HG03097 (cell line): ENCODE measurements around the gene LATS2.

Experiments used
- ATAC-seq: cut with Tn5 transposase; IDR thresholded peaks from one replicate; pipeline ENCODE4 v1.9.1; 2021; ENCODE audit not compliant: unreplicated experiment, low FRiP score

Gene LATS2

DNA sequence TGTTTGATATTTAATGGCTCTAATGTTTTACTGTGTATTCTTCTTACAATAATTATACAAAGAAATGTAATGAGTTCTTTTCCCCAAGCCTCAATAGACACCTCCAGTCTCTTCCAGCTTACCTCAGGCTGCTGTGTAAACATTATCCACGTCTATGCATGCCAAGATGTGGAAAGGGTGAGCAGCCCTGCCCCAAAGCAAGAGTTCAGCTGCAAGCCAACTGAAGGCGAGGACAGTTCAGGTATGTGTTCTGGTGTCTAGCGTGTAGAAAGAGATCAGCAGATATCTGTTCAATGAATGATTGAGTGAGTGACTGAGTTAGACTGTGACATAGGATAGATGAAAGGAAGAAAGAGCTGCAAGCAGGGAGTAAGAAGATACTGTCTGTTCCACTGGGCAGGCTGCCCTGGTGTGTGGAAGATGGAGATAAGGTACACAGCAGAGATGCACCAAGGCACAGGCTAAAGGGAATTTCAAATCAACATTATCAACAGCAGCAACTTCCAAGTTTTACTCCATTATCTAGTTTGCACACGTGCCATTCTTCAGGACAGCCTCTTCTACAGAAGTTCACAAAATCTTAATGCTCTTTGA is 66.0 kb downstream of the LATS2 start:
- ATAC-seq = no peak

- no peak for ATAC-seq
Observed at GRCh38 chr13:20994441-20994821, 67.0 kb downstream of the LATS2 start.

GRCh38 chr13:20993661-20994440 is 67.5 kb downstream of the LATS2 start:
- ATAC-seq = no peak

DNA sequence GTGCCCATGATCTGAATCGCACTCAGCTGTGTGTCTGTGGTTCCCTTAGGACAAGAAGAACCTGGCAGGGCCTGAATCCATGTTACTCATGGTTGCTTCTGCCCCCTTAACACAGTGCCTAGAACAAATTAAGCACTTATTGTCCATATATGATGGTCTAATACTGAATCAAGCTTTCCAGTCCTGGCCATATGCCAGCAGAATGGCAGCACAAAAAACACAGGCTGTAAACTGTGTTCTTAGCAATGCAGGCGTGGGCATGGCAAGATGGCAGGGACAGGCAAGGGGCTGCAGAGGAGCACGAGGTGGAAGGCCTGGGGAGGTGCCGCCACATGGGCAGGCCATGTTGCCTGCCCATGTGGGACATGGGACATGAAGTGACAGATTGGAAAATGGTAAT is 68.2 kb downstream of the LATS2 start:
- no peak for ATAC-seq

DNA sequence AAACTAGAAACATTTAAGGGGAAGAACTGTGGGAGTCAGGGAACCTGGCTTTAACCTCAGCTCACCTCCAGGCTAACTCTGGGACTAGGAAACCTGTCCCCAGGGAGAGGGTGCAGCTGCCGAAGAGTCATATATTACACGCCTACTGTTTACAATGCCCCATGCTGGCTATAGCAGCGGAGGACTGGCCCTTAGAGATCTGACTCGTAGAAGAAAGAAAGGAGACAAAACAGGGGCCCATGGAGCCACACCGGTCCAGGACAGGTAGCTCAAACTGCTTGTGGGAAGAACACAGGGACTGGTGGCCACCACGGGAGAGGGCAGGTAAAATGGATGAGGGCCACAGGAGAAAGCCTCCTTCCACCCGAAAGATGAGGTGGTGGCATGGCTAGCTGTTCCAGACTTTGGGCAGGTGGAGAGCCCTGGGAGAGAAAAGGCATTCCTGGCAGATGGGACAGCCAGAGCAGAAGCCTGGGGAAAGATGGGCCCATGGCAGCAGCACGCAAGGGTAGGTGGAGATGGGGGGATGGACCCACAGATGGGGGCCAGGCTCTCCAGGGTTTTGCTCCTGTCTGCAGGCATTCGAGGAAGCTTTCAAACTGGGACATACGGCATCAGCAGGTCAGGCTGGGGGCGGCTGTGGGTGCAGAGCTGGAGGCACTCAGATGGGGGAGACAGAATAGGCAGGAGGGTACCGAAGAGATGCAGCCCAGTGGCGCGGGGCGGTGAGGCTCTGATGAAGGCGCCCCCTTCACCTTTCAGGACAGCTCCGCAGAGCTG is 69.5 kb downstream of the LATS2 start:
- ATAC-seq = no peak

DNA sequence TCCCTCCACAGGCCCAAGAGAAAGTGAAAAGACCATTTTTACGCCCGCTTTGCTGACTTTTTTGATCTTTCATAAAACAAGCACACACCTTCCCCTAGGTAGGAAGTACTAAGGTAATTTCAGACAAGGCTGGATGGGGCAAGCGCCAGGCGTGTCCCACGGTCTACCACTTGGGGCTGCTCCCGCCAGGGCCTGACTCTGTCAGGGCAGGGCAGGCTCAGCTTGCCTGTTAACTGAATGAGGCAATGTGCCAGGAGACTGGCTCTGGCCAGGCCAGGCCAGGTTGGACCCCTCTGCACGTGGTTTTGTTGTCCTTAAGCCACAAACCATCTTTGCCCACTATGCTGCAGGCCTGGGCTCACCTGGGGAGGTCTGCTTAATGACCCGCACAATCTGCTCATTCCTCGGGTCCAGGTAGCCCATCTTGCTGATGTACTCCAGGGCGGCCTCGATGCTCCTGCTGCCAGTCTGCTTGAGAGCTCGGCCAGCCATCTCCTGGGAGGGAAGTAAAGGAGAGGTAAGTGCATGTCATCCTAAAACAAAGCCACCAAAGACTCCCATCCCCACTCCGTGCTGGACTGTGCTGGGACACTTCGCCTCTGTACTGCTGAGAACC is 70.4 kb downstream of the LATS2 start:
- no peak for ATAC-seq

DNA sequence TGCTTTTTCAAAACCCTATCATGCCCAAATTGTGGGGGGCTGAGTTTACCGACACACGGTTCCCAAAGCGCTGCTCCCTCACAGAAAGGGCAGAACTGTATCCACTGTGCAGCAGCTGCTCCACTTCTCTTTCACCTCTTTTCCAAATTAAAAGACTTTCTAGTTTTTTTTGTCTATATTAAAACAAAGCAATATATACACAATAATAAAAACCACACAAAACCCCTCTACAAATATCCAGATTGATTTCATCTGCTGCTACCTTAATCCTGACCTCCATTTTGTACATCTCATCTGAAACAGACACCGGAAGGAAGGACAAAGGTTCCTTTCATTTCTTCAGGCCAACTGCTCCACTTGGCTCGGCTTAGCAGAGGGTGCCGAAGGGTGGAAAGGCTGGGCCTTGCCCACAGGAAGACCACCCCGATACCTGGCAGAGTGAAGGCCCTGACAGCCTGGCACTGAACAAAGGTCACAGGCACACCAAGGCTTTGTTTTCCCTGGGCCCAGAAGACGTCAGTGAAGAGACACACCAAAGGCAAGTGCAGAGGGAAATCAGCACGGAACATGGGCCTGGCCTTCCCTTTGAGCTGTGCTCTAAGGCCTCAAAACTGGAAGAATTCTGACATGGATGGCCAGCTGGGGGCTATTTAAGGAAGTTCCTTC is 71.6 kb downstream of the LATS2 start:
- ATAC-seq = no peak

DNA sequence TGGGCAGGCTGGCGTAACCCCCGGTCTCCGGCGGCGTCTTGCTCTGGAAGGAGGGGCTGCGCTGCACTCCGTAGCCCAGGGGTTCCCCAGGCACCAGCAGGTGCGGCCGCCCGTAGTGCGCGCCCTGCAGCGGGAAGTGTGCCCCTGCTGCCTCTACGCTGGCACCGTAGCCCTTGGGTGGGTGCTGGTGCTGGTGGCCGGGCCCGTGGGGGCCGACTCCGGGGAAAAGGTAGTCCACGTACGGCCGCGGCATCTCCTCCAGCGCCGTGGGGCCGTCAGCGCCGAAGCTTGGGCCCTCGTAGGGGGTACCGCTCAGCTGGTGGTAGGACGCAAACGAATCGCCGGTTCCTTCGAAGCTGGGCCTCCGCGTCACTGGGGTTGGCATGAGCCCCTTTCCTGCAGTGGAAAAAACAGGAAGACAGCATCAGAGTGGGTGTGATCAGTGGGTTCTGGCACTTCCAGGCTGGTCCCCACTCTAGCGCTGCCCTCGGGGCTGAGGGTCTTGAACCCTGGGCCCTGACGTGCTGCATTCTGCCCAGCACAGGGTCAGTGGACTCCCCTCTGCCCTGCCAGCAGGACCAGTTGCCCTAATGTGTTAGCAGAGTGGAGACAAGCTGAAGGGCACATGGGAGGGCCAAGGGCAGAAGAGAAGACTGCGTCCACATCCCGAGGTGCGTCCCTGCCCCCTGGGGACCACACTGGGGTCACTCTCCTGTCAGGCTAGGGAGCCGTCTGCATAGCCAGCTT is 72.3 kb downstream of the LATS2 start:
- no peak for ATAC-seq

DNA sequence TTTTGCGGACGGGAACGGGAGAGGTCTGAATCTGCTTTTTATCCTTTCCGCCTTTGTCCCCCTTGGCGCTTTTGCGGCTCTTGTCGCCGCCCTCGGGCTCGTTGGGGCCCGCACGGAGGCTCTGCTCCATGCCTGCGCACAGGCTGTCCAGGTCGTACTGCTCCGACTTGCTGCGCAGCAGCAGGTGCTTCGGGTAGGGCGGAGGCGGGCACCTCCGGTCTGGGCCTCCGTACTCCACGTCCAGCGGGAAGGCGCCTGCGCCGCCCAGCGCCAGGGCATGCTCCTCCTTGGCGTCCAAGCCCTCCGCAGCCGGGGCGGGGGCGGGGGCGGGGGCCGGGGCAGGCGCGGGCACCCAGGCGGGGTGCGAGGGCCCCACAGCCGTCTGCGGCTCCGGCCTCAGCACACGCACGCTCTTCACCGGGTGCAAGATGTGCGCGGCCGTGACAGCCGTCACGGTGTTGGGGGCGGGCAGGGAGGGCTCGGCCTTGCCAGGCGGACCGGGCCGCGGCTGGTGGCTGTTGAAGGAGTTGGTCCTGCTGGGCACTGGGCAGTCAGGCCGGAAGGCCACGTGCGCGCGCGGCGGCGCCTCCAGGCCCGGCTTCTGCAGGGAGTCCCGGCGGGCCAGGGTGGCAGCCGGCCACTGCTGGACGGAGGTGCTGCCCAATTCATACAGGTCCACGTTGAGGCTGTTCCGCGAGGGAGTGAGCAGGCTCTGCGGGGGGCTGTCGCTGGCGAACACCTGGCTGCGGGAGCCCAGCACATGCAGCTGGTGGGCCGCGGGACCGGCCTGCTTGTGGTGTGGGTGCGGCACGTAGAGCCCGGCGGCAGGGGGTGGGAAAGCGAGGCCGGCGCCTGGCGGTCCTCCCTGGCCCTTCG is 73.1 kb downstream of the LATS2 start:
- no peak for ATAC-seq

DNA sequence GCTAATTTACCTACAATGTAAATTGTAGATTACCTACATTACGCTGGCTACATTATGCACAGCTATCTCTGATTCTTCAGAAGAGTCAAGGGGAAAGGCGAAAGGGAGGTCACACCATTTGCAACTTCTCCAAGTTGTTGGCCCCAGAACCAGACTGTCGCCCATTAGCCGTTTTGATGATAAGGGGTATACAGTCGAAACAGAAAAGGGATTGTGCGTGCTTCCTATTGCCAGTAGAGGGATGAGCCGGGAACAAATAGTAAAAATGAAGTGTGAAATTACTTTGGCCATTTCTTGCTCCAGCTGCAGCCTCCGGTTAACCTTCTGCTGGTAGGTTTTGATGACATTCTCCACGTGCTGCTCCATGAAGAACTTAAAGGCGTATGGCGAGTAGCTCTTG is 73.8 kb downstream of the LATS2 start:
- no peak for ATAC-seq

DNA sequence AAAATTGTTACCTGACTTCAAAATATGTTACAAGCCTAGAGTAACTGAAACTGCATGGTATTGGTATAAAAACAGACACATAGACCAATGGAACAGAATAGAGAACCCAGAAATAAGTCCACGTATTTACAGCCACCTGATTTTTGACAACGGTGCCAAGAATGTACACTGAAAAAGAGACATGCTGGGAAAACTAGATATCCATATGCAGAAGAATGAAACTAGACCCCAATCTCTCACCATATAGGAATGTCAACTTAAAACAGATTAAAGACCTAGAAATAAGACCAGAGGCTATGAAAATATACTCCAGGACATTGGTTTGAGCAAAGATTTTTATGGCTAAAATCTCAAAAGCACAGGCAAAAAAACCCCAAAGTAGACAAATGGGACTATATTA is 76.5 kb downstream of the LATS2 start:
- no peak for ATAC-seq

GRCh38 chr13:20983386-20983785 is 78.0 kb downstream of the LATS2 start:
- ATAC-seq = no peak

- no peak for ATAC-seq
Observed at GRCh38 chr13:20981370-20982095, 79.9 kb downstream of the LATS2 start.

- no peak for ATAC-seq
Observed at GRCh38 chr13:20980899-20981298, 80.5 kb downstream of the LATS2 start.

DNA sequence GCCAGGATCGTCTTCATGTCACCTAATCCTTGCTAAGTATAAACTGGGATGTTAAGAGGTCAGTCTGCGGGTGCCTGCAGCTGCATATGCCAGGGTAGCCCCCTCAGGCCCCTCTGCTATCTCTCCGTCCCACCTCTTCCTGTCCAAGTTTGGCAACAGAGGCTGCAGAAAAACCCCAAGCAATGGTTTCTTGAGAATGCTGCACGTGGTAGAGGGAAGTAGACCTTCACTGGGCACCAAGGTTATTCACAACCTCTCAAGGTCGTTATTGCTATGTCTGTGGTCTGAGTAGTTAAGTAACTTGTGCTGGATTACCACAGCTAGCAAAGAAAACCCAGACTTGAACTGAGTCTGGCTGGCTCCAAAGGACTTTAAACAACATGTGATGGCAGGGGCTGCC is 81.0 kb downstream of the LATS2 start:
- no peak for ATAC-seq

- no peak for ATAC-seq
Observed at GRCh38 chr13:20977394-20977793, 84.0 kb downstream of the LATS2 start.

GRCh38 chr13:20974981-20975585 is 86.3 kb downstream of the LATS2 start:
- ATAC-seq = no peak

DNA sequence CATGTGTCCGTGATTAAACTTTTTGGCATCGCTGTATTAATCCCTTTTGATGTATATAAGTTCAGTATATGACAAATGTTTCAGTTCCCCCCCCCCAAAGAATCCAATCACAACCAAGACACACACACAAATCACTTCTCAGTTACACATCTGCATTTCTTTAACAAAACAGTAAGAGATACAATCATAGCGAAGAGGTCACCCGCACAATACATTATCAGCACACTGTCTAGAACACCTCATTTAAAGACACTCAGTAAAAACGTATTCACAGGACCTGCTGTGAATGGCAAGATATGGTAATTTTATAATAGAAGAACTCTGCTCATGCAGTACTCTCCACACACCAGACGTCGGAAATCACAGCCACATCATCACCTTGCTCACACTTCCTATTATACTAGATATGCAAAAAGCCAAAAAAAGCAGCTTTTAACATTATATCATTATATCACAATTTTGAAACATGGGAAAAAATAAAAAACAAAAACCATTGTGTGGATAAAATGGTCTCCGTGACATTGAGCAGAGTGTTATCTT is 87.4 kb downstream of the LATS2 start:
- ATAC-seq = no peak
